Kidney (tissue), 14 donors: Measurements from ENCODE around the gene MYMK. TPM values are rescaled to one million over a fixed set of nuclear protein-coding genes. Genes with fewer than 3 reads are reported as not detected.
"Not testable (repeated sequence)": the region's sequence is repeated elsewhere in the genome, so short reads cannot be mapped to it uniquely, and the experiment has no call there.

Experiments used
- DNase-seq, 5 donors: peaks; one replicate each; pipeline ENCODE4 v3.0.0-alpha.2; 2013 to 2020
- FAIRE-seq: peaks from 2 replicates; lab custom pipeline; 2012; peaks lifted over from hg19 to GRCh38; lab: Jason Lieb, UNC
- H3K27ac ChIP-seq, 2 donors: one replicate each; pipeline ENCODE4 v1.7.0; 2013; ENCODE audit warnings: low read depth in 2 of 2, low read length in 2 of 2, inconsistent platforms in 1 of 2
- H3K27me3 ChIP-seq: one replicate; pipeline ENCODE4 v1.7.1; 2013; ENCODE audit warnings: low read length, inconsistent platforms; ENCODE audit not compliant: control insufficient read depth, insufficient read depth
- H3K36me3 ChIP-seq, 3 donors: one replicate each; pipeline versions ENCODE4 v1.7.0 to v1.7.1; 2013; ENCODE audit warnings: low read length in 3 of 3, control low read depth in 1 of 3, inconsistent platforms in 1 of 3; ENCODE audit not compliant: insufficient read depth in 3 of 3, control insufficient read depth in 2 of 3
- H3K4me1 ChIP-seq, 3 donors: one replicate each; pipeline versions ENCODE4 v1.7.0 to v1.7.1; 2013; ENCODE audit warnings: low read length in 3 of 3, inconsistent platforms in 1 of 3, low read depth in 1 of 3; ENCODE audit not compliant: control insufficient read depth in 2 of 3, insufficient read depth in 2 of 3
- H3K4me3 ChIP-seq, 3 donors: one replicate each; pipeline versions ENCODE4 v1.7.0 to v1.8.1; 2013; ENCODE audit warnings: low read length in 3 of 3, control low read depth in 1 of 3, inconsistent platforms in 1 of 3
- H3K9ac ChIP-seq, 3 donors: one replicate each; pipeline versions ENCODE4 v1.7.0 to v1.7.1; 2013; ENCODE audit warnings: low read length in 3 of 3, control low read depth in 1 of 3, inconsistent platforms in 1 of 3
- H3K9me3 ChIP-seq, 3 donors: one replicate each; pipeline versions ENCODE4 v1.7.0 to v1.7.1; 2013; ENCODE audit warnings: low read length in 3 of 3, control low read depth in 1 of 3, inconsistent platforms in 1 of 3; ENCODE audit not compliant: control insufficient read depth in 2 of 3, insufficient read depth in 1 of 3
- intact Hi-C: fragments of 100-400 bp; cut with DNase I; formaldehyde crosslinking; loops from one replicate; pipeline ENCODE4 v1.11.1; 2022
- polyA plus RNA-seq: library from polyadenylated mRNA; stranded (reverse); fragments of 350-450 nt; fragmentation: Illumina TruSeq; extraction: RNeasy Lipid Tissue Mini Kit (QIAGEN cat#74804); gene quantifications from one replicate; pipeline ENCODE4 v1.2.3, GENCODE V29; 2014; ENCODE audit warnings: low read depth, low replicate concordance; ENCODE audit not compliant: insufficient read depth
- total RNA-seq: library from RNA; stranded (reverse); fragmentation: NEBNext Ultra II Directional; extraction: Animal tissue kit (Norgen Biotek cat#: 25700); gene quantifications from one replicate; pipeline ENCODE4 v1.2.1, GENCODE V29; 2021
- TF ChIP-seq, protein P1 (sequence below): IDR thresholded peaks from 3 replicates; pipeline ENCODE4 v1.5.1; 2012; ENCODE audit warnings: mild to moderate bottlenecking, moderate library complexity, borderline replicate concordance; ENCODE audit not compliant: insufficient read depth; ENCODE audit errors: extremely low read depth
- donor health status: control.
- donor health status: control.
- donor health status: control.
- donor health status: control.
- donor health status: control.
- donor health status: DM: yes; HTN: yes; CAD: no.
- donor health status: Normal renal cell carcinoma (clear cell type).

The MYMK gene
- total and polyA plus RNA-seq, 2 donors from 2014 or later = not detected

DNA sequence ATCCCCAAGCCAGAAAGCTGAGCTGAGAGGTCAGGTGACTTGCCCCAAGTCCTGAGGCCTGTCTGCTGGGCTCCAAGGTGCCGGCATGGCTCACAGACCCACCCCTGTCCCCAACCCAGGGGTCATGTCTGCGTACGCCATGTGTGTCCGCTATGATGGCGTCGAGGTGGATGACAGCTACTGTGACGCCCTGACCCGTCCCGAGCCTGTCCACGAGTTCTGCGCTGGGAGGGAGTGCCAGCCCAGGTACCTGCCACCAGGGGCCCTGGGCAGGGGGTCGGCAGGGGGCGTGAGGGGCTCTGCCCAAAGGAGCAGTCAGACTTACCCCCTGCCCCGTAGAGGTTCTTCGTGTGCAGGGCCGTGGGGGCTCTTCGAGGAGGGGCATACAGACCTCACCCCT, 42.1 kb upstream of the MYMK start:
- TF ChIP-seq, protein P1, sequence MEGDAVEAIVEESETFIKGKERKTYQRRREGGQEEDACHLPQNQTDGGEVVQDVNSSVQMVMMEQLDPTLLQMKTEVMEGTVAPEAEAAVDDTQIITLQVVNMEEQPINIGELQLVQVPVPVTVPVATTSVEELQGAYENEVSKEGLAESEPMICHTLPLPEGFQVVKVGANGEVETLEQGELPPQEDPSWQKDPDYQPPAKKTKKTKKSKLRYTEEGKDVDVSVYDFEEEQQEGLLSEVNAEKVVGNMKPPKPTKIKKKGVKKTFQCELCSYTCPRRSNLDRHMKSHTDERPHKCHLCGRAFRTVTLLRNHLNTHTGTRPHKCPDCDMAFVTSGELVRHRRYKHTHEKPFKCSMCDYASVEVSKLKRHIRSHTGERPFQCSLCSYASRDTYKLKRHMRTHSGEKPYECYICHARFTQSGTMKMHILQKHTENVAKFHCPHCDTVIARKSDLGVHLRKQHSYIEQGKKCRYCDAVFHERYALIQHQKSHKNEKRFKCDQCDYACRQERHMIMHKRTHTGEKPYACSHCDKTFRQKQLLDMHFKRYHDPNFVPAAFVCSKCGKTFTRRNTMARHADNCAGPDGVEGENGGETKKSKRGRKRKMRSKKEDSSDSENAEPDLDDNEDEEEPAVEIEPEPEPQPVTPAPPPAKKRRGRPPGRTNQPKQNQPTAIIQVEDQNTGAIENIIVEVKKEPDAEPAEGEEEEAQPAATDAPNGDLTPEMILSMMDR = no peak
- H3K27me3 ChIP-seq = no peaks in the 10 kb centered on the region
- DNase-seq (no peak), FAIRE-seq (no peak)
- H3K36me3 ChIP-seq = no peaks in the 10 kb centered on the region
- intact Hi-C loops = no loop called here
- H3K9me3 ChIP-seq = no peaks in the 10 kb centered on the region
- no peak overlapping the region for H3K4me3 ChIP-seq
- peaks cover 0 to 6% (median 0%) of the 10 kb centered on the region in 3 donors for H3K4me1 ChIP-seq
- no peak overlapping the region for H3K9ac ChIP-seq
- no peak overlapping the region for H3K27ac ChIP-seq

DNA sequence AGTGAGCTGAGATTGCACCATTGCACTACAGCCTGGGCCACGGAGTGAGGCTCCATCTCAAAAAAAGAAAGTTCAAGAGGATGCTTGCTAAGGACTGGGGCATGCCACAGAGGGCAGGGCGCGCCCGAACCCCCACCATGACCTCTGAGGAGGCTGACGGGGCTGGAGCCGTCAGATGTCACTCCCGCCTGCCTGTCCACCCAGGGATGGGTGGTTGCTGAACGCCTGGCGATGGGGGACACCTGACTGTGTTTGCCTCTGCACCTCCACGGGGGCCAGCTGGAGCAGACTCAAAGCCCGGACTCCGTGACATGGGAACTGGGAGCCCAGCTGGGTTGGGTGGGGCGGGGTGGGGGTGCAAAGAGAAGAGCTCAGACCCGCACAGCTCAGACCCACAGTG, 41.6 kb upstream of the MYMK start:
- H3K4me1 ChIP-seq = peaks cover 0 to 6% (median 0%) of the 10 kb centered on the region in 3 donors
- no peak for DNase-seq
- H3K4me3 ChIP-seq = no peak overlapping the region
- H3K27ac ChIP-seq = no peak overlapping the region
- no peak overlapping the region for H3K9ac ChIP-seq
- H3K27me3 ChIP-seq = no peaks in the 10 kb centered on the region
- H3K36me3 ChIP-seq = no peaks in the 10 kb centered on the region
- FAIRE-seq = no peak
- intact Hi-C loops = no loop called here
- H3K9me3 ChIP-seq = no peaks in the 10 kb centered on the region
- TF ChIP-seq, protein P1 = no peak

DNA sequence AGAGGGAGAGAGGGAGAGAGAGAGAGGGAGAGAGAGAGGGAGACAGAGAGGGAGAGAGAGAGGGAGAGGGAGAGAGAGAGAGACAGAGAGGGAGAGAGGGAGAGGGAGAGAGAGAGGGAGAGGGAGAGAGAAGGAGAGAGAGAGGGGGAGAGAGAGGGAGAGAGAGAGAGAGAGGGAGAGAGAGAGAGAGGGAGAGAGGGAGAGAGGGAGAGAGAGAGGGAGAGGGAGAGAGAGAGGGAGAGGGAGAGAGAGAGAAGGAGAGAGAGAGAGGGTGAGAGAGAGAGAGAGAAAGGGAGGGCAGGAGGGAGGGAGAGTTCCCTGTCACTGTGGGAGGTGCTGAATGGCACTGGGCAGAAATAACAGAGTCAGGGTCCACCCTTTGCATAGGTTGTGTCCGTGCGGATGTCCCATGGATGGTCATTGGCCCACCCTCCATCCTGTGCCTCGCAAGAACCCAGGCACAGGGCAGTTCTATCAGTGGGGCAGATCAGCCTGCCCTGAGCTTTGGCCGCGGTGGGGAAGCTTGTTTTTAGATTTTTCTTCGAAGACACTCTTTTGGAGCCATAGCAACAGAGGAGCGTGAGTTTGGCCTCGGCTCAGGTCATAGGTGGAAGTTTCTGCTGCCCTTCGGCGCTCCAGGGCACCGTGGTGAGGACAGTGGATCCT, 39.8 kb upstream of the MYMK start:
- DNase-seq (no peak), FAIRE-seq (no peak)
- Histone ChIP-seq H3K9ac (no peak overlapping the region), H3K36me3 (no peaks in the 10 kb centered on the region), H3K4me3 (no peak overlapping the region), H3K27me3 (no peaks in the 10 kb centered on the region), H3K9me3 (no peaks in the 10 kb centered on the region), H3K4me1 (peaks cover 0 to 11% (median 0%) of the 10 kb centered on the region in 3 donors), H3K27ac (no peak overlapping the region)
- intact Hi-C loops = no loop called here
- TF ChIP-seq, protein P1 = no peak

DNA sequence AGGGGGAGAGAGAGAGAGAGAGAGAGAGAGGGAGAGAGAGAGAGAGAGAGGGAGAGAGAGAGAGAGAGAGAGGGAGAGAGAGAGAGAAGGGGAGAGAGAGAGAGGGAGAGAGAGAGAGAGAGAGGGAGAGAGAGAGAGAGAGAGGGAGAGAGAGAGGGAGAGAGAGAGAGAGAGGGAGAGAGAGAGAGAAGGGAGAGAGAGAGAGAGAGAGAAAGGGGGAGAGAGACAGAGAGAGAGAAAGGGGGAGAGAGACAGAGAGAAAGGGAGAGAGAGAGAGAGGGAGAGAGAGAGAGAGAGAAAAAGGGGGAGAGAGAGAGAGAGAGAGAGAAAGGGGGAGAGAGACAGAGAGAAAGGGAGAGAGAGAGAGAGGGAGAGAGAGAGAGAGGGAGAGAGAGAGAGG, 39.1 kb upstream of the MYMK start:
- H3K9me3 ChIP-seq, H3K4me3 ChIP-seq, intact Hi-C loops, H3K36me3 ChIP-seq, H3K9ac ChIP-seq, DNase-seq, H3K27me3 ChIP-seq, FAIRE-seq, H3K27ac ChIP-seq: not testable (repeated sequence)
- H3K4me1 ChIP-seq = peaks cover 0 to 11% (median 0%) of the 10 kb centered on the region in 3 donors
